K562 (cell line): ENCODE data around the gene GDF11.

Source experiments
- SIN3A ChIP-seq, 2 experiments: fragments of 150-350 bp in 1 of 2; IDR thresholded peaks; 2 replicates each; pipeline ENCODE4 v1.6.1; 2011 to 2016; ENCODE audit warnings: borderline replicate concordance in 2 of 2, low read depth in 2 of 2, low read length in 2 of 2, mild to moderate bottlenecking in 2 of 2, moderate library complexity in 2 of 2; ENCODE audit not compliant: control insufficient read depth in 1 of 2
- TF ChIP-seq, protein P1 (sequence below): sonication (generic); formaldehyde crosslinking; IDR thresholded peaks from 2 replicates; pipeline ENCODE4 v1.8.0; 2022; ENCODE audit warnings: mild to moderate bottlenecking, missing genetic modification reagents

DNA sequence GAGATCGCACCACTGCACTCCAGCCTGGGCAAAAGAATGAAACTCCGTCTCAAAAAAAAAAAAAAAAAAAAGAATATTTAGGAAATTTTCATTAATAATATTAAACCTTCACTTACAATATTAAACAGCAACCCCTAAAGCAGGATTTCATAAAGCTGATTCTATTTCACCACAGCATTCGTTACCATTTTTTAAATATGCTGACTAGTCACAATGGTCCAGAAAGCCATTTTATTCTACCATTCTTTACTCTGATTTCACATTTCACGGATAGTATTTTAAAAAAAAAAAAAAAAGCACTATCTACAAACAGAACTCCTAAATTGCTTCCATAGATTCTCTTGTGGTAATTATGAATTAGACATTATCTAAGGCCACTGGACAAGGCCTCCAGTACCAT lies 47.0 kb downstream of the GDF11 start:
- TF ChIP-seq, protein P1, sequence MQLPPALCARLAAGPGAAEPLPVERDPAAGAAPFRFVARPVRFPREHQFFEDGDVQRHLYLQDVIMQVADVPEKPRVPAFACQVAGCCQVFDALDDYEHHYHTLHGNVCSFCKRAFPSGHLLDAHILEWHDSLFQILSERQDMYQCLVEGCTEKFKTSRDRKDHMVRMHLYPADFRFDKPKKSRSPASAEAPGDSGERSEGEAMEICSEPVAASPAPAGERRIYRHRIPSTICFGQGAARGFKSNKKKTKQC (CRISPR knock-in tag) = no peak
- no peak for TF ChIP-seq SIN3A (IDR thresholded peaks at IDR 0.05; ENCODE audit: borderline replicate concordance in 2 of 2, control insufficient read depth in 1 of 2, low read depth in 2 of 2, low read length in 2 of 2)
